Parathyroid adenoma (tissue), 2 donors: ENCODE measurements around the gene TMEFF1.

Source experiments
- H2AFZ ChIP-seq: fragments of 300-600 bp; sonication (generic); one replicate; pipeline ENCODE4 v1.7.0; 2017; ENCODE audit warnings: antibody characterized with exemption, mild to moderate bottlenecking
- H3K27ac ChIP-seq: fragments of 300-600 bp; sonication (generic); one replicate; pipeline ENCODE4 v1.7.0; 2017
- H3K27me3 ChIP-seq: fragments of 300-600 bp; sonication (generic); one replicate; pipeline ENCODE4 v1.7.0; 2017; ENCODE audit warnings: low read length; ENCODE audit not compliant: control insufficient read depth, insufficient read depth
- H3K36me3 ChIP-seq: fragments of 300-600 bp; sonication (generic); one replicate; pipeline ENCODE4 v1.7.0; 2017; ENCODE audit warnings: low read length; ENCODE audit not compliant: control insufficient read depth, insufficient read depth
- H3K4me1 ChIP-seq: fragments of 300-600 bp; sonication (generic); one replicate; pipeline ENCODE4 v1.7.0; 2017; ENCODE audit warnings: control low read depth
- H3K4me2 ChIP-seq: fragments of 300-600 bp; sonication (generic); one replicate; pipeline ENCODE4 v1.7.0; 2017; ENCODE audit warnings: low read length
- H3K4me3 ChIP-seq: fragments of 300-600 bp; sonication (generic); one replicate; pipeline ENCODE4 v1.7.0; 2017; ENCODE audit warnings: low read depth, low read length
- H3K79me2 ChIP-seq: fragments of 300-600 bp; sonication (generic); one replicate; pipeline ENCODE4 v1.7.0; 2017; ENCODE audit warnings: control low read depth
- H3K9ac ChIP-seq: fragments of 300-600 bp; sonication (generic); one replicate; pipeline ENCODE4 v1.7.0; 2017; ENCODE audit warnings: mild to moderate bottlenecking
- H3K9me3 ChIP-seq: fragments of 300-600 bp; sonication (generic); one replicate; pipeline ENCODE4 v1.7.0; 2017; ENCODE audit warnings: low read length; ENCODE audit not compliant: control insufficient read depth
- CTCF ChIP-seq: fragments of 300-600 bp; sonication (generic); IDR thresholded peaks from one replicate; pipeline ENCODE4 v1.7.0; 2017; ENCODE audit warnings: antibody characterized with exemption, mild to moderate bottlenecking
- donor health status: primary hyperparathyroidism.

TMEFF1 gene

DNA sequence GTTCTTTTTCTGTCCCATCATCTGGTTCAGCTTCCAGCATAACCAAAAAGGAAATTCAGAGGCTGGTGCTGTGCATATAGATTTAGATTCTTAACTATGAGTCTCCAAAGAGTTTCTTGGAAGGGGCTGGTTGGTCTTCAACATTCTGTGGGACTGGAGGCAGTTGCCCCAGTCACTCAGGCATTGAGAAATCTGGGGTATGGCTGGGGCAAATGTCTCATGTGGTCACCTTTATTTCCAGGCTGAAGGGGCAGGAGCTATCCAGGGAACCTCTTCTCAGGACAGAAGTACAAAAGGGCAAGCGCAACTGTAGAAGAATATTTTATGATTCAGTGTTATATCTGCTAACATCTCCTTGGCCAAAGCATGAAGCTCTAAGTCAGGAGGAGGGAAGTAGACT lies 15.4 kb upstream of the TMEFF1 start:
- Histone ChIP-seq H3K9ac (no peak overlapping the region), H3K4me3 (no peak overlapping the region), H3K4me2 (no peak overlapping the region), H3K27ac (no peak overlapping the region), H3K79me2 (no peaks in the 10 kb centered on the region), H3K36me3 (no peaks in the 10 kb centered on the region), H3K27me3 (no peaks in the 10 kb centered on the region), H2AFZ (no peak overlapping the region), H3K4me1 (no peaks in the 10 kb centered on the region), H3K9me3 (no peaks in the 10 kb centered on the region)
- TF ChIP-seq CTCF, result no peak

GRCh38 chr9:100459963-100460362 lies 13.0 kb upstream of the TMEFF1 start:
- Histone ChIP-seq H3K27ac (no peak overlapping the region), H3K9ac (no peak overlapping the region), H3K4me1 (no peaks in the 10 kb centered on the region), H3K4me2 (no peak overlapping the region), H3K79me2 (no peaks in the 10 kb centered on the region), H3K27me3 (no peaks in the 10 kb centered on the region), H3K4me3 (no peak overlapping the region), H3K9me3 (no peaks in the 10 kb centered on the region), H2AFZ (no peak overlapping the region), H3K36me3 (no peaks in the 10 kb centered on the region)
- no peak for TF ChIP-seq CTCF

DNA sequence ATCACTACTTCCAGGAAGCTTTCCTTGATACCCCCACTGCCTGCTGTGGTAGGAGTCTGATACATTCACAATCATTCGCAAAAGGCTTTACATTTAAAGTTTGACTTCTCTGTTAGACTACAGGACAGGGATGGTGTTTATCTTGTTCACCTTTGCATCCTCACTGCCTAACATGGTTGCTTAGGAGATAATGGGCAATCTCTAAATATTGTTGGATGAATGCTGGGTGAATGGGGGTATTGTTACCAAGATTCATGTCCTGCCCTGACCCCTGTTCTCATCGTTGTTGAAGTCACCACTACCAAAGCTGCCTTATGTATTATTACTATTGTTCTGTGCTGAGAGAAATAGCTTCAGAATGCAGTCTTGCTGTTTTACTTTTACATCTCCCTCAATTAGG lies 7.7 kb upstream of the TMEFF1 start:
- Histone ChIP-seq H3K79me2 (no peaks in the 10 kb centered on the region), H2AFZ (no peak overlapping the region), H3K9ac (no peak overlapping the region), H3K9me3 (no peaks in the 10 kb centered on the region), H3K27ac (no peak overlapping the region), H3K4me3 (no peak overlapping the region), H3K27me3 (no peaks in the 10 kb centered on the region), H3K4me1 (no peaks in the 10 kb centered on the region), H3K4me2 (no peak overlapping the region), H3K36me3 (no peaks in the 10 kb centered on the region)
- TF ChIP-seq CTCF, result no peak

DNA sequence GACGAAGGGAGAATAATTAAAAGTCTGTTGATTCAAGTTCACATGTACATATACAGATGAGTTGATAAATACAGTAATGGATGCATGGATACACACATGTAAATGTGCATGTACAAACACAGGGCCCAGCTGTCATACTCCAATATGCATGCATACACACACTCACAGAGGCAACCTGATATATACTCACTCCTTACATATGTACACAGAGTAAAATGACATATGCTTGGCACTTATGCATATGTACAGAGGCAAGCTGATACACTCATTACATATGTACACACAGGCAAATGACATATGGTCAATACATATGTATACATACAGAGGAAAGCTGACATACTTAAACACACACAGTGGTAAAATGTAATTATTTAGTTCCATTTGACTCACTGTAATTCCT lies 7.2 kb upstream of the TMEFF1 start:
- H3K27me3 ChIP-seq, result no peaks in the 10 kb centered on the region
- no peaks in the 10 kb centered on the region for H3K36me3 ChIP-seq
- H3K27ac ChIP-seq, result no peak overlapping the region
- H3K9ac ChIP-seq, result no peak overlapping the region
- no peaks in the 10 kb centered on the region for H3K79me2 ChIP-seq
- no peaks in the 10 kb centered on the region for H3K9me3 ChIP-seq
- TF ChIP-seq CTCF, result no peak
- H3K4me3 ChIP-seq, result no peak overlapping the region
- H3K4me2 ChIP-seq, result no peak overlapping the region
- no peaks in the 10 kb centered on the region for H3K4me1 ChIP-seq
- no peak overlapping the region for H2AFZ ChIP-seq

- Histone ChIP-seq H3K4me2 (no peak overlapping the region), H3K79me2 (no peaks in the 10 kb centered on the region), H3K27ac (no peak overlapping the region), H3K4me1 (no peaks in the 10 kb centered on the region), H3K27me3 (no peaks in the 10 kb centered on the region), H2AFZ (no peak overlapping the region), H3K4me3 (no peak overlapping the region), H3K9ac (no peak overlapping the region), H3K9me3 (no peaks in the 10 kb centered on the region), H3K36me3 (no peaks in the 10 kb centered on the region)
- no peak for TF ChIP-seq CTCF
Observed at GRCh38 chr9:100466171-100466828, 6.6 kb upstream of the TMEFF1 start.
